Endothelial cell of umbilical vein (primary cell): ENCODE measurements around the gene MCRIP2. TPM values are rescaled to one million over a fixed set of nuclear protein-coding genes. Genes with fewer than 3 reads are reported as not detected.

ENCODE experiments used
- BruUV-seq: library from RNA; stranded (reverse); fragments of 400-500 nt; replicated peaks from 2 replicates; lab custom pipeline; 2021; lab: Mats Ljungman, UMichigan
- CTCF ChIA-PET: fragments of 300-600, 350-600 bp; sonication (Branson Sonifier 250); formaldehyde crosslinking; loops from one replicate; lab custom pipeline; 2021; ENCODE audit warnings: antibody characterized with exemption, inconsistent platforms; lab: Charles Lee
- POLR2A ChIA-PET: fragments of 300-600, 350-600 bp; sonication (Branson Sonifier 250); formaldehyde crosslinking; loops from one replicate; lab custom pipeline; 2021; ENCODE audit warnings: antibody characterized with exemption, inconsistent platforms; lab: Charles Lee
- DNase-seq: peaks from one replicate; pipeline ENCODE4 v3.0.0-alpha.2; 2011; ENCODE audit warnings: low read depth, low spot score
- FAIRE-seq: peaks from 2 replicates; lab custom pipeline; 2011; peaks lifted over from hg19 to GRCh38; lab: Jason Lieb, UNC
- H2AFZ ChIP-seq: 2 replicates; pipeline ENCODE4 v1.6.0; 2012; ENCODE audit warnings: low read depth, low read length, control low read depth, inconsistent platforms
- H3K27ac ChIP-seq: 2 replicates; pipeline ENCODE4 v1.5.1; 2011; ENCODE audit warnings: low read depth, mild to moderate bottlenecking, control low read depth, low read length, moderate library complexity; ENCODE audit not compliant: insufficient read depth
- H3K27me3 ChIP-seq, 2 experiments: 2 replicates each; pipeline versions ENCODE4 v1.6.0 to v1.6.1; 2011; ENCODE audit warnings: low read length in 2 of 2, mixed read lengths in 1 of 2; ENCODE audit not compliant: control insufficient read depth in 2 of 2, insufficient read depth in 2 of 2
- H3K36me3 ChIP-seq, 2 experiments: 2 replicates in 1 of 2; 3 replicates in 1 of 2; pipeline ENCODE4 v1.5.1; 2011; ENCODE audit warnings: low read length in 2 of 2, mild to moderate bottlenecking in 1 of 2, moderate library complexity in 1 of 2; ENCODE audit not compliant: control insufficient read depth in 2 of 2, insufficient read depth in 2 of 2; ENCODE audit errors: extremely low read depth in 1 of 2
- H3K4me1 ChIP-seq: 3 replicates; pipeline ENCODE4 v1.5.1; 2011; ENCODE audit warnings: mild to moderate bottlenecking, low read length; ENCODE audit not compliant: control insufficient read depth, insufficient read depth; ENCODE audit errors: extremely low read depth
- H3K4me2 ChIP-seq: 2 replicates; pipeline ENCODE4 v1.6.1; 2011; ENCODE audit warnings: low read length, control low read depth, mixed read lengths; ENCODE audit not compliant: insufficient read depth
- H3K4me3 ChIP-seq, 3 experiments: fragments of 200-600 bp in 1 of 3; sonication (generic), shearing (Covaris generic) in 1 of 3; replicated peaks in 1 of 3; 2 replicates each; pipeline ENCODE4 v1.5.1; 2011 to 2016; ENCODE audit warnings: control low read depth in 3 of 3, low read length in 3 of 3, mild to moderate bottlenecking in 2 of 3, inconsistent platforms in 1 of 3, low read depth in 1 of 3, moderate library complexity in 1 of 3; ENCODE audit not compliant: insufficient read depth in 1 of 3
- H3K79me2 ChIP-seq: 2 replicates; pipeline ENCODE4 v1.6.0; 2012; ENCODE audit warnings: low read length, inconsistent platforms; ENCODE audit not compliant: control insufficient read depth, insufficient read depth
- H3K9ac ChIP-seq: replicated peaks from 2 replicates; pipeline ENCODE3; 2011; ENCODE audit warnings: low read length, control low read depth; ENCODE audit not compliant: insufficient read depth; ENCODE audit errors: extremely low read depth
- H3K9me1 ChIP-seq: replicated peaks from 3 replicates; pipeline ENCODE4 v1.6.0; 2011; ENCODE audit warnings: mild to moderate bottlenecking, low read length; ENCODE audit not compliant: control insufficient read depth, insufficient read depth; ENCODE audit errors: extremely low read depth
- H3K9me3 ChIP-seq: replicated peaks from 2 replicates; pipeline ENCODE4 v1.5.1; 2012; ENCODE audit warnings: low read length, inconsistent platforms; ENCODE audit not compliant: control insufficient read depth, insufficient read depth
- H4K20me1 ChIP-seq: replicated peaks from 2 replicates; pipeline ENCODE3; 2011; ENCODE audit warnings: mild to moderate bottlenecking, low read length; ENCODE audit not compliant: control insufficient read depth, insufficient read depth; ENCODE audit errors: extremely low read depth
- EZH2 ChIP-seq: IDR thresholded peaks from 2 replicates; pipeline ENCODE4 v1.6.1; 2012; ENCODE audit warnings: borderline replicate concordance, low read depth, mild to moderate bottlenecking, moderate library complexity, low read length, inconsistent platforms; ENCODE audit not compliant: severe bottlenecking
- FOS ChIP-seq: IDR thresholded peaks from 2 replicates; pipeline ENCODE4 v1.6.1; 2011; ENCODE audit warnings: mild to moderate bottlenecking, low read length, moderate library complexity, borderline replicate concordance; ENCODE audit not compliant: insufficient read depth
- GATA2 ChIP-seq: IDR thresholded peaks from 2 replicates; pipeline ENCODE4 v1.7.0; 2011; ENCODE audit warnings: low read depth, mild to moderate bottlenecking, moderate library complexity, mixed read lengths, low read length; ENCODE audit not compliant: insufficient read length, insufficient read depth
- JUN ChIP-seq: IDR thresholded peaks from 2 replicates; pipeline ENCODE4 v1.6.1; 2011; ENCODE audit warnings: borderline replicate concordance, low read depth; ENCODE audit not compliant: insufficient read length, insufficient read depth
- MAX ChIP-seq: IDR thresholded peaks from 2 replicates; pipeline ENCODE4 v1.6.1; 2011; ENCODE audit not compliant: insufficient read depth, insufficient read length
- MYC ChIP-seq: IDR thresholded peaks from one replicate; pipeline ENCODE4 v1.6.1; 2011; ENCODE audit warnings: mild to moderate bottlenecking, low read depth, low read length
- POLR2A ChIP-seq: IDR thresholded peaks from 2 replicates; pipeline ENCODE4 v1.6.1; 2012; ENCODE audit warnings: low read depth, mild to moderate bottlenecking, control low read depth, low read length
- POLR2AphosphoS5 ChIP-seq: IDR thresholded peaks from 2 replicates; pipeline ENCODE4 v1.6.1; 2012; ENCODE audit warnings: low read depth, mild to moderate bottlenecking, control low read depth, low read length, moderate library complexity; ENCODE audit not compliant: insufficient read depth
- dilution Hi-C: fragments of 300-500 bp; cut with MboI; formaldehyde crosslinking; loops from one replicate; pipeline ENCODE4 v1.15.0; 2019; ENCODE audit warnings: low sequenced_read_pairs; ENCODE audit not compliant: extremely low pct_ligation_motif_present
- intact Hi-C: fragments of 100-400 bp; cut with micrococcal nuclease; formaldehyde crosslinking; loops from one replicate; pipeline ENCODE4 v1.10.0; 2022
- polyA plus RNA-seq, 4 experiments: library from polyadenylated mRNA; depleted of rRNA in 3 of 4; stranded (reverse) in 3 of 4; unstranded in 1 of 4; fragments of >200 nt; gene quantifications; 2 replicates each; pipeline versions ENCODE4 v1.2.1 to v1.2.3, GENCODE V29; 2011 to 2012; ENCODE audit warnings: missing spikeins in 1 of 4
- total RNA-seq: library from RNA; stranded (reverse); gene quantifications from 2 replicates; pipeline ENCODE4 v1.2.3, GENCODE V29; 2021
- TF ChIP-seq, protein P1 (sequence below), 2 donors: IDR thresholded peaks; 1 replicate in 1 of 2; 2 replicates in 1 of 2; pipeline ENCODE4 v1.5.1; 2011; ENCODE audit warnings: low read length in 2 of 2, mild to moderate bottlenecking in 2 of 2, moderate library complexity in 2 of 2, control low read depth in 1 of 2, inconsistent platforms in 1 of 2, low read depth in 1 of 2; ENCODE audit not compliant: insufficient read depth in 1 of 2; ENCODE audit errors: extremely low read depth in 1 of 2

MCRIP2 gene
- total and polyA plus RNA-seq, 2 donors (not counting 3 experiments of a cell fraction or from before 2014, with no cell fraction given) = 17.1 to 18.9 TPM

GRCh38 chr16:672851-673250 is 31.2 kb downstream of the MCRIP2 start:
- intact Hi-C loops = no loop called here
- Histone ChIP-seq H3K27ac (no peak overlapping the region), H3K36me3 (peaks cover 5 to 35% of the 10 kb centered on the region in 2 experiments), H3K79me2 (peaks cover 18% of the 10 kb centered on the region), H3K4me2 (no peak overlapping the region), H3K4me1 (no peaks in the 10 kb centered on the region), H3K9ac (no peak overlapping the region), H2AFZ (no peak overlapping the region), H3K27me3 (no peaks in the 10 kb centered on the region), H4K20me1 (no peaks in the 10 kb centered on the region), H3K9me1 (no peaks in the 10 kb centered on the region), H3K4me3 (no peak overlapping the region), H3K9me3 (no peaks in the 10 kb centered on the region)
- no peak for FAIRE-seq
- no TSS peak for BruUV-seq
- DNase-seq = no peak
- ChIA-PET CTCF (no interaction called here), POLR2A (no interaction called here)
- no peak for TF ChIP-seq MAX
- TF ChIP-seq, protein P1, sequence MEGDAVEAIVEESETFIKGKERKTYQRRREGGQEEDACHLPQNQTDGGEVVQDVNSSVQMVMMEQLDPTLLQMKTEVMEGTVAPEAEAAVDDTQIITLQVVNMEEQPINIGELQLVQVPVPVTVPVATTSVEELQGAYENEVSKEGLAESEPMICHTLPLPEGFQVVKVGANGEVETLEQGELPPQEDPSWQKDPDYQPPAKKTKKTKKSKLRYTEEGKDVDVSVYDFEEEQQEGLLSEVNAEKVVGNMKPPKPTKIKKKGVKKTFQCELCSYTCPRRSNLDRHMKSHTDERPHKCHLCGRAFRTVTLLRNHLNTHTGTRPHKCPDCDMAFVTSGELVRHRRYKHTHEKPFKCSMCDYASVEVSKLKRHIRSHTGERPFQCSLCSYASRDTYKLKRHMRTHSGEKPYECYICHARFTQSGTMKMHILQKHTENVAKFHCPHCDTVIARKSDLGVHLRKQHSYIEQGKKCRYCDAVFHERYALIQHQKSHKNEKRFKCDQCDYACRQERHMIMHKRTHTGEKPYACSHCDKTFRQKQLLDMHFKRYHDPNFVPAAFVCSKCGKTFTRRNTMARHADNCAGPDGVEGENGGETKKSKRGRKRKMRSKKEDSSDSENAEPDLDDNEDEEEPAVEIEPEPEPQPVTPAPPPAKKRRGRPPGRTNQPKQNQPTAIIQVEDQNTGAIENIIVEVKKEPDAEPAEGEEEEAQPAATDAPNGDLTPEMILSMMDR (IDR thresholded peaks at IDR 0.05; ENCODE audit: extremely low read depth in 1 of 2, insufficient read depth in 1 of 2, low read depth in 1 of 2, low read length in 2 of 2) = no peak
- TF ChIP-seq POLR2AphosphoS5 = no peak
- no peak for TF ChIP-seq EZH2
- TF ChIP-seq MYC = no peak
- no peak for TF ChIP-seq FOS
- TF ChIP-seq GATA2 = no peak
- TF ChIP-seq POLR2A = no peak
- TF ChIP-seq JUN = no peak
- dilution Hi-C loops = no loop called here
